Neural progenitor cell (in vitro differentiated cells): ENCODE results near the gene CYTH3.

Experiments used
- EZH2phosphoT487 ChIP-seq: fragments of 200-600 bp; sonication (generic); IDR thresholded peaks from 2 replicates; pipeline ENCODE4 v1.6.1; 2017; ENCODE audit warnings: antibody characterized with exemption
- TF ChIP-seq, protein P1 (sequence below): fragments of 200-600 bp; sonication (generic); IDR thresholded peaks from 2 replicates; pipeline ENCODE4 v1.5.1; 2017; ENCODE audit warnings: antibody characterized with exemption, mild to moderate bottlenecking

- TF ChIP-seq, protein P1, sequence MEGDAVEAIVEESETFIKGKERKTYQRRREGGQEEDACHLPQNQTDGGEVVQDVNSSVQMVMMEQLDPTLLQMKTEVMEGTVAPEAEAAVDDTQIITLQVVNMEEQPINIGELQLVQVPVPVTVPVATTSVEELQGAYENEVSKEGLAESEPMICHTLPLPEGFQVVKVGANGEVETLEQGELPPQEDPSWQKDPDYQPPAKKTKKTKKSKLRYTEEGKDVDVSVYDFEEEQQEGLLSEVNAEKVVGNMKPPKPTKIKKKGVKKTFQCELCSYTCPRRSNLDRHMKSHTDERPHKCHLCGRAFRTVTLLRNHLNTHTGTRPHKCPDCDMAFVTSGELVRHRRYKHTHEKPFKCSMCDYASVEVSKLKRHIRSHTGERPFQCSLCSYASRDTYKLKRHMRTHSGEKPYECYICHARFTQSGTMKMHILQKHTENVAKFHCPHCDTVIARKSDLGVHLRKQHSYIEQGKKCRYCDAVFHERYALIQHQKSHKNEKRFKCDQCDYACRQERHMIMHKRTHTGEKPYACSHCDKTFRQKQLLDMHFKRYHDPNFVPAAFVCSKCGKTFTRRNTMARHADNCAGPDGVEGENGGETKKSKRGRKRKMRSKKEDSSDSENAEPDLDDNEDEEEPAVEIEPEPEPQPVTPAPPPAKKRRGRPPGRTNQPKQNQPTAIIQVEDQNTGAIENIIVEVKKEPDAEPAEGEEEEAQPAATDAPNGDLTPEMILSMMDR = no peak
- TF ChIP-seq EZH2phosphoT487 = no peak
Measured at GRCh38 chr7:6166443-6166891, 106.0 kb downstream of the CYTH3 start.
